T-helper 17 cell (primary cell): ENCODE measurements around the gene ROR1. TPM values are rescaled to one million over a fixed set of nuclear protein-coding genes. Genes with fewer than 3 reads are reported as not detected.

Experiments used
- ATAC-seq: fragments of 150-1000 bp; cut with Tn5 transposase; 2 replicates; pipeline ENCODE4 v1.10.0; 2021; ENCODE audit warnings: mild to moderate bottlenecking, moderate library complexity
- DNase-seq, 3 donors: peaks; one replicate each; pipeline versions ENCODE4 v3.0.0 to v3.0.0-alpha.2; 2020 to 2021
- H3K9me3 ChIP-seq: one replicate; pipeline ENCODE4 v1.7.0; 2013; ENCODE audit warnings: low read length, mild to moderate bottlenecking; ENCODE audit not compliant: control insufficient read depth, poor library complexity, severe bottlenecking
- H3K27ac Mint-ChIP-seq: one replicate; pipeline ENCODE4 v1.8.0; 2022; ENCODE audit warnings: mild to moderate bottlenecking, moderate library complexity, mixed read lengths
- H3K27me3 Mint-ChIP-seq: one replicate; pipeline ENCODE4 v1.8.0; 2022; ENCODE audit warnings: mixed read lengths
- H3K36me3 Mint-ChIP-seq: one replicate; pipeline ENCODE4 v1.8.0; 2022; ENCODE audit warnings: low read depth, mixed read lengths
- H3K4me1 Mint-ChIP-seq: one replicate; pipeline ENCODE4 v1.8.0; 2022; ENCODE audit warnings: mild to moderate bottlenecking, mixed read lengths
- H3K4me3 Mint-ChIP-seq: one replicate; pipeline ENCODE4 v1.8.0; 2022; ENCODE audit warnings: mild to moderate bottlenecking, moderate library complexity, mixed read lengths
- total RNA-seq, 4 donors: library from RNA in 2 of 4; stranded (reverse) in 2 of 4; gene quantifications; one replicate each; pipeline ENCODE4 v1.2.3 and lab custom pipeline; 2022 to 2026

ROR1 gene
- total RNA-seq, 2 donors from 2014 or later = not detected

- H3K27ac Mint-ChIP-seq = no peak overlapping the region
- ATAC-seq (no peak), DNase-seq (no peak)
- H3K27me3 Mint-ChIP-seq = peaks cover 41% of the 10 kb centered on the region
- no peak overlapping the region for H3K4me3 Mint-ChIP-seq
- H3K9me3 ChIP-seq = no peaks in the 10 kb centered on the region
- no peaks in the 10 kb centered on the region for H3K4me1 Mint-ChIP-seq
- H3K36me3 Mint-ChIP-seq = peaks cover 4% of the 10 kb centered on the region
Observed at GRCh38 chr1:64038119-64038518, 264.3 kb downstream of the ROR1 start.

- DNase-seq (no peak), ATAC-seq (no peak)
- peaks cover 4% of the 10 kb centered on the region for H3K36me3 Mint-ChIP-seq
- H3K27ac Mint-ChIP-seq = no peak overlapping the region
- no peaks in the 10 kb centered on the region for H3K9me3 ChIP-seq
- peaks cover 49% of the 10 kb centered on the region for H3K27me3 Mint-ChIP-seq
- no peak overlapping the region for H3K4me3 Mint-ChIP-seq
- H3K4me1 Mint-ChIP-seq = no peaks in the 10 kb centered on the region
Observed at GRCh38 chr1:64038965-64039364, 265.1 kb downstream of the ROR1 start.

- Mint-ChIP-seq H3K27me3 (peaks cover 49% of the 10 kb centered on the region), H3K4me3 (no peak overlapping the region), H3K27ac (no peak overlapping the region), H3K36me3 (peaks cover 3% of the 10 kb centered on the region), H3K4me1 (no peaks in the 10 kb centered on the region)
- H3K9me3 ChIP-seq = no peaks in the 10 kb centered on the region
- DNase-seq (no peak), ATAC-seq (no peak)
Observed at GRCh38 chr1:64039390-64039926, 265.6 kb downstream of the ROR1 start.

- ATAC-seq = no peak
- H3K4me3 Mint-ChIP-seq = no peak overlapping the region
- no peak for DNase-seq
- H3K36me3 Mint-ChIP-seq = peaks cover 3% of the 10 kb centered on the region
- H3K27me3 Mint-ChIP-seq = peaks cover 38% of the 10 kb centered on the region
- H3K9me3 ChIP-seq = no peaks in the 10 kb centered on the region
- H3K4me1 Mint-ChIP-seq = no peaks in the 10 kb centered on the region
- H3K27ac Mint-ChIP-seq = no peak overlapping the region
Observed at GRCh38 chr1:64041371-64042131, 267.7 kb downstream of the ROR1 start.

- ATAC-seq (no peak), DNase-seq (no peak)
- H3K9me3 ChIP-seq = no peaks in the 10 kb centered on the region
- Mint-ChIP-seq H3K27ac (no peak overlapping the region), H3K4me3 (no peak overlapping the region), H3K4me1 (no peaks in the 10 kb centered on the region), H3K36me3 (peaks cover 3% of the 10 kb centered on the region), H3K27me3 (peaks cover 38% of the 10 kb centered on the region)
Observed at GRCh38 chr1:64042331-64043100, 268.7 kb downstream of the ROR1 start.

GRCh38 chr1:64043288-64043687, 269.5 kb downstream of the ROR1 start:
- H3K4me3 Mint-ChIP-seq = no peak overlapping the region
- DNase-seq (no peak), ATAC-seq (no peak)
- no peaks in the 10 kb centered on the region for H3K36me3 Mint-ChIP-seq
- no peaks in the 10 kb centered on the region for H3K4me1 Mint-ChIP-seq
- H3K9me3 ChIP-seq = no peaks in the 10 kb centered on the region
- peaks cover 38% of the 10 kb centered on the region for H3K27me3 Mint-ChIP-seq
- no peak overlapping the region for H3K27ac Mint-ChIP-seq

- H3K4me1 Mint-ChIP-seq = no peaks in the 10 kb centered on the region
- peaks cover 38% of the 10 kb centered on the region for H3K27me3 Mint-ChIP-seq
- no peaks in the 10 kb centered on the region for H3K36me3 Mint-ChIP-seq
- ATAC-seq = no peak
- H3K4me3 Mint-ChIP-seq = no peak overlapping the region
- DNase-seq = no peak
- no peaks in the 10 kb centered on the region for H3K9me3 ChIP-seq
- H3K27ac Mint-ChIP-seq = no peak overlapping the region
Observed at GRCh38 chr1:64043976-64044375, 270.2 kb downstream of the ROR1 start.

- Mint-ChIP-seq H3K4me1 (no peaks in the 10 kb centered on the region), H3K27ac (no peak overlapping the region), H3K36me3 (no peaks in the 10 kb centered on the region), H3K4me3 (no peak overlapping the region), H3K27me3 (peaks cover 39% of the 10 kb centered on the region)
- no peaks in the 10 kb centered on the region for H3K9me3 ChIP-seq
- DNase-seq (no peak), ATAC-seq (no peak)
Observed at GRCh38 chr1:64046243-64046642, 272.4 kb downstream of the ROR1 start.

- H3K9me3 ChIP-seq = no peaks in the 10 kb centered on the region
- H3K4me3 Mint-ChIP-seq = no peak overlapping the region
- H3K4me1 Mint-ChIP-seq = no peaks in the 10 kb centered on the region
- H3K27ac Mint-ChIP-seq = no peak overlapping the region
- no peaks in the 10 kb centered on the region for H3K36me3 Mint-ChIP-seq
- no peak for ATAC-seq
- H3K27me3 Mint-ChIP-seq = peaks cover 33% of the 10 kb centered on the region
- no peak for DNase-seq
Observed at GRCh38 chr1:64046891-64047290, 273.1 kb downstream of the ROR1 start.

- Mint-ChIP-seq H3K4me3 (no peak overlapping the region), H3K36me3 (no peaks in the 10 kb centered on the region), H3K27me3 (peaks cover 32% of the 10 kb centered on the region), H3K27ac (no peak overlapping the region), H3K4me1 (no peaks in the 10 kb centered on the region)
- ATAC-seq (no peak), DNase-seq (no peak)
- no peaks in the 10 kb centered on the region for H3K9me3 ChIP-seq
Observed at GRCh38 chr1:64047549-64047996, 273.8 kb downstream of the ROR1 start.

- DNase-seq (no peak), ATAC-seq (no peak)
- H3K27ac Mint-ChIP-seq = no peak overlapping the region
- H3K4me3 Mint-ChIP-seq = no peak overlapping the region
- H3K27me3 Mint-ChIP-seq = peaks cover 24% of the 10 kb centered on the region
- H3K36me3 Mint-ChIP-seq = no peaks in the 10 kb centered on the region
- no peaks in the 10 kb centered on the region for H3K4me1 Mint-ChIP-seq
- no peaks in the 10 kb centered on the region for H3K9me3 ChIP-seq
Observed at GRCh38 chr1:64049900-64050540, 276.2 kb downstream of the ROR1 start.

GRCh38 chr1:64050601-64051000, 276.8 kb downstream of the ROR1 start:
- Mint-ChIP-seq H3K4me1 (no peaks in the 10 kb centered on the region), H3K4me3 (no peak overlapping the region), H3K36me3 (no peaks in the 10 kb centered on the region), H3K27ac (no peak overlapping the region), H3K27me3 (peaks cover 28% of the 10 kb centered on the region)
- no peaks in the 10 kb centered on the region for H3K9me3 ChIP-seq
- ATAC-seq (no peak), DNase-seq (no peak)

- no peaks in the 10 kb centered on the region for H3K36me3 Mint-ChIP-seq
- no peaks in the 10 kb centered on the region for H3K9me3 ChIP-seq
- no peak for DNase-seq
- no peak overlapping the region for H3K27ac Mint-ChIP-seq
- ATAC-seq = no peak
- no peaks in the 10 kb centered on the region for H3K4me1 Mint-ChIP-seq
- peaks cover 28% of the 10 kb centered on the region for H3K27me3 Mint-ChIP-seq
- no peak overlapping the region for H3K4me3 Mint-ChIP-seq
Observed at GRCh38 chr1:64051796-64052195, 278.0 kb downstream of the ROR1 start.
